ENCODE results near the gene KRTAP3-1. TPM values are rescaled to one million over a fixed set of nuclear protein-coding genes. Genes with fewer than 3 reads are reported as not detected.
"Not testable (repeated sequence)": the region's sequence is repeated elsewhere in the genome, so short reads cannot be mapped to it uniquely, and the experiment has no call there.

Gene KRTAP3-1
- total and polyA plus RNA-seq, 2 donors (not counting 3 experiments of a cell fraction or from before 2014, with no cell fraction given), result not detected

GRCh38 chr17:41040783-41041571 lies 32.0 kb upstream of the KRTAP3-1 start, which contains the start of gene KRTAP1-1:
TSS of gene KRTAP1-1 (minus strand) at chr17:41041450. CDS start at chr17:41041397, 53 bp downstream.
- H4K20me1 ChIP-seq (replicated peaks; ENCODE audit: control insufficient read depth, extremely low read depth, insufficient read depth, low read length); dilution Hi-C loops (cut with MboI; ENCODE audit: extremely low pct_ligation_motif_present, low sequenced_read_pairs); POLR2A ChIA-PET; H3K9me3 ChIP-seq (replicated peaks; ENCODE audit: control insufficient read depth, insufficient read depth, low read length); H3K27me3 ChIP-seq (ENCODE audit: control insufficient read depth in 2 of 2, insufficient read depth in 2 of 2, low read length in 2 of 2); intact Hi-C loops (cut with micrococcal nuclease); H3K27ac ChIP-seq (ENCODE audit: insufficient read depth, low read depth, low read length); H3K9ac ChIP-seq (replicated peaks; ENCODE audit: extremely low read depth, insufficient read depth, low read length); H3K4me2 ChIP-seq (ENCODE audit: insufficient read depth, low read length); H3K36me3 ChIP-seq (ENCODE audit: control insufficient read depth in 2 of 2, extremely low read depth in 1 of 2, insufficient read depth in 2 of 2, low read length in 2 of 2); H3K4me1 ChIP-seq (ENCODE audit: control insufficient read depth, extremely low read depth, insufficient read depth, low read length); H3K9me1 ChIP-seq (replicated peaks; ENCODE audit: control insufficient read depth, extremely low read depth, insufficient read depth, low read length); FAIRE-seq; BruUV-seq (replicated peaks); CTCF ChIA-PET; DNase-seq (ENCODE audit: low read depth, low spot score); H2AFZ ChIP-seq (ENCODE audit: low read depth, low read length); H3K79me2 ChIP-seq (ENCODE audit: control insufficient read depth, insufficient read depth, low read length); H3K4me3 ChIP-seq (replicated peaks in 1 of 3; ENCODE audit: insufficient read depth in 1 of 3, low read depth in 1 of 3, low read length in 3 of 3): not testable (repeated sequence)

DNA sequence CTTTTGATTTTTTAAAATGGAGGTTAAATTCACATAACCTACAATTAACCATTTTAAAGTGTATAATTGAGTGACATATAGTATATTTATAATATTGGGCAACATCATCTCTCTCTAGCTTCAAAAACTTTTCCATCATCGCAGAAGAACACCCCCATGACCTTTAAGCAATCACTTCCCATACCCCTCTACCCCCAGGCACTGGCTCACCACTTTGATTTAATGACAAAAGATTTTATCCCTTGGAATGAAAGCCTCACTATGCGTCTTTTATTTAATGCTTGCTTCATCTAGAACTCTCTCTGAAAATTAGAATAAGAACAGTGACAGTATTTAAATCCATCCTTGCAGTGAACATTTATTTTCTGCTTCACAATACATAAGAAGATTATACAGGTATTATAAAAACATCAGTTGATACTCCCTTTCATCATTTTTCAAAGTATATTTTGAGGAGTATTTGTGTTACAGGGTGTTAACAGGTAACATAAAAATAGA lies 29.0 kb upstream of the KRTAP3-1 start:
- no peaks in the 10 kb centered on the region for H4K20me1 ChIP-seq (replicated peaks; ENCODE audit: control insufficient read depth, extremely low read depth, insufficient read depth, low read length)
- no peak overlapping the region for H2AFZ ChIP-seq (ENCODE audit: low read depth, low read length)
- DNase-seq (ENCODE audit: low read depth, low spot score), result no peak
- no peaks in the 10 kb centered on the region for H3K36me3 ChIP-seq (ENCODE audit: control insufficient read depth in 2 of 2, extremely low read depth in 1 of 2, insufficient read depth in 2 of 2, low read length in 2 of 2)
- intact Hi-C loops (cut with micrococcal nuclease), result no loop called here
- FAIRE-seq, result no peak
- no TSS peak for BruUV-seq (replicated peaks)
- H3K27me3 ChIP-seq (ENCODE audit: control insufficient read depth in 2 of 2, insufficient read depth in 2 of 2, low read length in 2 of 2), result no peaks in the 10 kb centered on the region
- CTCF ChIA-PET, result no interaction called here
- no peaks in the 10 kb centered on the region for H3K4me1 ChIP-seq (ENCODE audit: control insufficient read depth, extremely low read depth, insufficient read depth, low read length)
- POLR2A ChIA-PET, result no interaction called here
- no peak overlapping the region for H3K4me2 ChIP-seq (ENCODE audit: insufficient read depth, low read length)
- H3K4me3 ChIP-seq (replicated peaks in 1 of 3; ENCODE audit: insufficient read depth in 1 of 3, low read depth in 1 of 3, low read length in 3 of 3), result no peak overlapping the region
- no peak overlapping the region for H3K9ac ChIP-seq (replicated peaks; ENCODE audit: extremely low read depth, insufficient read depth, low read length)
- no peaks in the 10 kb centered on the region for H3K9me1 ChIP-seq (replicated peaks; ENCODE audit: control insufficient read depth, extremely low read depth, insufficient read depth, low read length)
- TF ChIP-seq JUN (IDR thresholded peaks at IDR 0.05; ENCODE audit: borderline replicate concordance, insufficient read depth, insufficient read length, low read depth) (no peak), FOS (IDR thresholded peaks at IDR 0.05; ENCODE audit: borderline replicate concordance, insufficient read depth, low read length) (no peak), MAX (IDR thresholded peaks at IDR 0.05; ENCODE audit: insufficient read depth, insufficient read length) (no peak), MYC (IDR thresholded peaks at IDR 0.05; ENCODE audit: low read depth, low read length) (no peak), POLR2AphosphoS5 (IDR thresholded peaks at IDR 0.05; ENCODE audit: insufficient read depth, low read depth, low read length) (no peak), EZH2 (IDR thresholded peaks at IDR 0.05; ENCODE audit: borderline replicate concordance, low read depth, low read length, severe bottlenecking) (no peak)
- TF ChIP-seq, protein P1, sequence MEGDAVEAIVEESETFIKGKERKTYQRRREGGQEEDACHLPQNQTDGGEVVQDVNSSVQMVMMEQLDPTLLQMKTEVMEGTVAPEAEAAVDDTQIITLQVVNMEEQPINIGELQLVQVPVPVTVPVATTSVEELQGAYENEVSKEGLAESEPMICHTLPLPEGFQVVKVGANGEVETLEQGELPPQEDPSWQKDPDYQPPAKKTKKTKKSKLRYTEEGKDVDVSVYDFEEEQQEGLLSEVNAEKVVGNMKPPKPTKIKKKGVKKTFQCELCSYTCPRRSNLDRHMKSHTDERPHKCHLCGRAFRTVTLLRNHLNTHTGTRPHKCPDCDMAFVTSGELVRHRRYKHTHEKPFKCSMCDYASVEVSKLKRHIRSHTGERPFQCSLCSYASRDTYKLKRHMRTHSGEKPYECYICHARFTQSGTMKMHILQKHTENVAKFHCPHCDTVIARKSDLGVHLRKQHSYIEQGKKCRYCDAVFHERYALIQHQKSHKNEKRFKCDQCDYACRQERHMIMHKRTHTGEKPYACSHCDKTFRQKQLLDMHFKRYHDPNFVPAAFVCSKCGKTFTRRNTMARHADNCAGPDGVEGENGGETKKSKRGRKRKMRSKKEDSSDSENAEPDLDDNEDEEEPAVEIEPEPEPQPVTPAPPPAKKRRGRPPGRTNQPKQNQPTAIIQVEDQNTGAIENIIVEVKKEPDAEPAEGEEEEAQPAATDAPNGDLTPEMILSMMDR (IDR thresholded peaks at IDR 0.05; ENCODE audit: extremely low read depth in 1 of 2, insufficient read depth in 1 of 2, low read depth in 1 of 2, low read length in 2 of 2), result no peak
- H3K79me2 ChIP-seq (ENCODE audit: control insufficient read depth, insufficient read depth, low read length), result no peaks in the 10 kb centered on the region
- no peak overlapping the region for H3K27ac ChIP-seq (ENCODE audit: insufficient read depth, low read depth, low read length)
- dilution Hi-C loops (cut with MboI; ENCODE audit: extremely low pct_ligation_motif_present, low sequenced_read_pairs), result no loop called here
- H3K9me3 ChIP-seq (replicated peaks; ENCODE audit: control insufficient read depth, insufficient read depth, low read length), result no peaks in the 10 kb centered on the region
